ENCODE measurements around the gene NCKAP5. TPM values are rescaled to one million over a fixed set of nuclear protein-coding genes. Genes with fewer than 3 reads are reported as not detected.

The NCKAP5 gene
- total and polyA plus RNA-seq, 2 experiments from 2014 or later: 2.2 to 5.5 TPM

DNA sequence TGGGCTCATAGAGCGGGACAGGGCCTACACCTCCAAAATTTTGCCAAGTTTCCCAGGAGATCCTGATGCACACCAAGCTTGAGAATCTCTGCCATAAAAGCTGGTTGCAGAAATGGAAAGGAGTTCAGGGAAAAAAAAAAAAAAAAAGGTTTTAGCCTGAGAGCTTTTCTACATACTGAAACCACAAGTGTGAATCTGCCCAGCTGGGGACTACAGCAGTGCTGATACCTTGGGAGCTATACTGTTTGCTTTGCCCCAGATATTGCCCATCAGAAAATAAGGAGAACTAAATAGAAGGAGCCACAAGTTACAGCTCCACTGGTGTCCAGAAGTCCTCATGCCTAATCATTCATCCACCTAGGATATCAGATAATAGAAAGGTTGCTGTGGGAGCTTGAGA, 38.4 kb upstream of the NCKAP5 start:
- Histone ChIP-seq H4K20me1 (ENCODE audit: insufficient read depth, poor library complexity, severe bottlenecking) (no peaks in the 10 kb centered on the region), H3K27ac (no peak overlapping the region), H3K4me1 (ENCODE audit: insufficient read depth) (no peaks in the 10 kb centered on the region), H3K27me3 (no peaks in the 10 kb centered on the region), H3K4me2 (no peak overlapping the region), H3K9me3 (ENCODE audit: low read depth) (no peaks in the 10 kb centered on the region), H3K9me2 (replicated peaks; ENCODE audit: insufficient read depth) (no peaks in the 10 kb centered on the region), H2AFZ (no peak overlapping the region), H3K4me3 (no peak overlapping the region), H3K36me3 (replicated peaks; ENCODE audit: insufficient read depth, low read depth) (no peaks in the 10 kb centered on the region), H3K79me2 (no peaks in the 10 kb centered on the region)
- TF ChIP-seq, protein P1, sequence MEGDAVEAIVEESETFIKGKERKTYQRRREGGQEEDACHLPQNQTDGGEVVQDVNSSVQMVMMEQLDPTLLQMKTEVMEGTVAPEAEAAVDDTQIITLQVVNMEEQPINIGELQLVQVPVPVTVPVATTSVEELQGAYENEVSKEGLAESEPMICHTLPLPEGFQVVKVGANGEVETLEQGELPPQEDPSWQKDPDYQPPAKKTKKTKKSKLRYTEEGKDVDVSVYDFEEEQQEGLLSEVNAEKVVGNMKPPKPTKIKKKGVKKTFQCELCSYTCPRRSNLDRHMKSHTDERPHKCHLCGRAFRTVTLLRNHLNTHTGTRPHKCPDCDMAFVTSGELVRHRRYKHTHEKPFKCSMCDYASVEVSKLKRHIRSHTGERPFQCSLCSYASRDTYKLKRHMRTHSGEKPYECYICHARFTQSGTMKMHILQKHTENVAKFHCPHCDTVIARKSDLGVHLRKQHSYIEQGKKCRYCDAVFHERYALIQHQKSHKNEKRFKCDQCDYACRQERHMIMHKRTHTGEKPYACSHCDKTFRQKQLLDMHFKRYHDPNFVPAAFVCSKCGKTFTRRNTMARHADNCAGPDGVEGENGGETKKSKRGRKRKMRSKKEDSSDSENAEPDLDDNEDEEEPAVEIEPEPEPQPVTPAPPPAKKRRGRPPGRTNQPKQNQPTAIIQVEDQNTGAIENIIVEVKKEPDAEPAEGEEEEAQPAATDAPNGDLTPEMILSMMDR (IDR thresholded peaks at IDR 0.05; ENCODE audit: poor library complexity): no peak
- TF ChIP-seq EZH2phosphoT487 (IDR thresholded peaks at IDR 0.05; ENCODE audit: low read depth, severe bottlenecking, unreplicated experiment) (no peak), EZH2 (IDR thresholded peaks at IDR 0.05; ENCODE audit: borderline replicate concordance) (no peak)
- no peak for DNase-seq (ENCODE audit: low spot score)
- WGBS (ENCODE audit: low lambda C conversion rate, missing lambda C conversion rate): 100% methylated on average over 1 of the region's 1 CpG

DNA sequence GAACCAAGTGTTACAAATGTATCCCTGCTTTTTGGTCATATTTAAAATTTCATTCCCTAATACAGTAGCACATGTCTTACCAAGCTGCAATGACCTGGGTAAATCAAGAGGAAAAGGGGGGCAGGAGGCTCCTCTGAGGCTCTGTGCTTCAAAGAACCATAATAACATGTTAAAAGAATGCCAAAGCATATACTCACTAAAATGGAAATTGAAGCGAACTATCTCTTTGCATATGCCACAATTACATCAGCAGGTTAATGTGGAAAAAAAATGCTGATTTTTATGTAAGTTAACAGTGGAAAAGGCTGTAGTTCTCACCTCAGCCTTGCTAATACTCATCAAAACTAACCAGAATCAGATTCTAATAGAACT, 37.5 kb upstream of the NCKAP5 start:
- DNase-seq (ENCODE audit: low spot score): no peak
- H3K9me2 ChIP-seq (replicated peaks; ENCODE audit: insufficient read depth): no peaks in the 10 kb centered on the region
- no peak overlapping the region for H2AFZ ChIP-seq
- no peak overlapping the region for H3K4me3 ChIP-seq
- no peaks in the 10 kb centered on the region for H3K36me3 ChIP-seq (replicated peaks; ENCODE audit: insufficient read depth, low read depth)
- no peaks in the 10 kb centered on the region for H3K9me3 ChIP-seq (ENCODE audit: low read depth)
- H4K20me1 ChIP-seq (ENCODE audit: insufficient read depth, poor library complexity, severe bottlenecking): no peaks in the 10 kb centered on the region
- H3K4me1 ChIP-seq (ENCODE audit: insufficient read depth): no peaks in the 10 kb centered on the region
- H3K4me2 ChIP-seq: no peak overlapping the region
- H3K27ac ChIP-seq: no peak overlapping the region
- no peaks in the 10 kb centered on the region for H3K27me3 ChIP-seq
- TF ChIP-seq EZH2 (IDR thresholded peaks at IDR 0.05; ENCODE audit: borderline replicate concordance) (no peak), EZH2phosphoT487 (IDR thresholded peaks at IDR 0.05; ENCODE audit: low read depth, severe bottlenecking, unreplicated experiment) (no peak)
- TF ChIP-seq, protein P1 (IDR thresholded peaks at IDR 0.05; ENCODE audit: poor library complexity): no peak
- 91% methylated on average over 1 of the region's 1 CpG for whole genome bisulfite sequencing (ENCODE audit: low lambda C conversion rate, missing lambda C conversion rate)
- H3K79me2 ChIP-seq: no peaks in the 10 kb centered on the region

DNA sequence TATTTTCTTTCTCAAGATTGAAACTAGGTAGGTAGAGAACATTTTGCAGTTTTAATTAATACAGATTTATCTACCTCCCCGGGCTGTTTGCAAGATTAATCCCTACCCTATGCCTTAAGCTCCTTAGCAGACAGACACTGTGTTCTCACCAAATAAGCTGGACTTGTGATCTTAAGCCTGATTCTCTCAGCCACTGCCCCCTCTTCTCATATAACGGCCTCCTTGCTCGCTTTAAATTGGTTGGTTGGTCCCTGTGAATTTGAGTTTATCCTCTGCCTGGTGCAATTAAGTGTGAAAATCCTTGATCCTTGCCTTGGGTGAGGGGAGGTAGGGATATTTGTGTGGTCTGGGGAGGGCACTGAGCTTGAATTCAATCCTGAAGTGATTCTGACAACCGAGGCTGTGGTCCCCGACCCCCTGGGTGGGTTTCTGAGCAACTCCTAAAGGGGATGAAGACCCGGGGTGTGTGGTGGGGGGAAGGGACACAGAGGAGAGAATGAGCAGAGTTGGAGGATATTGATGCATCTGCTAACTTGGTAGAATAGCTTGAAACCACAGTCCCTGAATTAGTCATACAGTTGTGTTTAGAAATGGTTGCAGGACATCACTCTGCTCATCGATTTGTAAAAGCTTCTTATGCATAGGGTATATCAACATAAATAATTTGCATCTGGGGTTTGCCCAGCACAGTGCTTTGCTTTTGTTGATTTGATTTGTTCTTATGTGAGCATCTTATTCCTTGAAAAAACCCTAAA, 36.9 kb upstream of the NCKAP5 start:
- no peak for DNase-seq (ENCODE audit: low spot score)
- Histone ChIP-seq H3K4me1 (ENCODE audit: insufficient read depth) (no peaks in the 10 kb centered on the region), H3K79me2 (no peaks in the 10 kb centered on the region), H3K27ac (no peak overlapping the region), H3K27me3 (no peaks in the 10 kb centered on the region), H3K4me3 (no peak overlapping the region), H4K20me1 (ENCODE audit: insufficient read depth, poor library complexity, severe bottlenecking) (no peaks in the 10 kb centered on the region), H3K4me2 (no peak overlapping the region), H3K9me3 (ENCODE audit: low read depth) (no peaks in the 10 kb centered on the region), H2AFZ (no peak overlapping the region), H3K36me3 (replicated peaks; ENCODE audit: insufficient read depth, low read depth) (no peaks in the 10 kb centered on the region), H3K9me2 (replicated peaks; ENCODE audit: insufficient read depth) (no peaks in the 10 kb centered on the region)
- 60% methylated on average over 7 of the region's 7 CpGs for WGBS (ENCODE audit: low lambda C conversion rate, missing lambda C conversion rate)
- TF ChIP-seq, protein P1 (IDR thresholded peaks at IDR 0.05; ENCODE audit: poor library complexity): no peak
- no peak for TF ChIP-seq EZH2phosphoT487 (IDR thresholded peaks at IDR 0.05; ENCODE audit: low read depth, severe bottlenecking, unreplicated experiment)
- no peak for TF ChIP-seq EZH2 (IDR thresholded peaks at IDR 0.05; ENCODE audit: borderline replicate concordance)
